GM13977 (cell line): ENCODE data around the gene ARX.

Experiments used
- DNase-seq: peaks from one replicate; pipeline ENCODE4 v3.0.0; 2012; ENCODE audit warnings: low spot score
- in situ Hi-C: fragments of 300-500 bp; cut with MboI; formaldehyde crosslinking; loops from one replicate; pipeline ENCODE4 v1.12.0; 2022; ENCODE audit warnings: low sequenced_read_pairs, low pct_unique_long_range_greater_than_20kb, mixed read lengths, inconsistent platforms; ENCODE audit not compliant: unreplicated experiment
- TF ChIP-seq, protein P1 (sequence below): IDR thresholded peaks from 2 replicates; pipeline ENCODE4 v1.5.1; 2012; ENCODE audit warnings: mild to moderate bottlenecking, control low read depth; ENCODE audit not compliant: insufficient read depth; ENCODE audit errors: extremely low read depth, missing control alignments

ARX gene

DNA sequence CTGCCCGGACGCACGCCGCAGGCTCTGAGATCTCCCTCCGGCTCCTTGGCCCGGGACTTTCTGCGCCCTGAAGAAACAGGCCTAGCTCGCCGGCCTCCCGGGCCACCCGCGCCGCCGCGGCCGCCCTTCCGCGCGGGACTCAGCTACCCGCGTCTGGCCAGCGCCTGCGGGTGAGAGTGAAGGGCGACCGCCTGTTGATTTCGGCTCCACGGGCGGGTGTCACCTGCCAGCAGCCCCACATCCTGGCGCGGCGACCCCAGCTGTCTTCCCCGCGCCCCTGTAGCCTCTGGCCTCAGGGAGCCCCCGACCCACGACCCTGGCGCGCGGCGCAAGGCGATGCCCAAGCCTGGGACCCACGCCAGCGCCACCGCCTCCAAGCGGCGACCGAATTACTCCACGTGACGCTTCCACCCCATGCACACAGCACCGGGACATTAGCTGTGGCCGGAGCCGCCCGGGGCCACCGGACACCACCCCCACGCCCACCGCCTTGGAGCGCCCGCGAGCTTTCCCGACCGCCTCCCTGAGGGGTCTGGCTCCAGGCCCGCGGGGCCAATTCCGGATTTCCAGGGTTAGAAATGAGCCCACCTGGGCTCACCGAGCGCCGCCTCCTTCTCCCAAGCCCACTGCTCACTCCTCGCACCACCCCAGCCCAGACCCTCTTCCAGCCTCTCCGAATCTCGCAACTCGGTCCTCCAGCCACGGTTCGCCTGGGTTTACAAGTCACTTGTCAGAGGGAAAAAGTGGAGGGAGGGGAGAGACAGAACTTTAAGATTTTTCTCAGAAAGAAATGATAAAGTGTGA lies 10.2 kb downstream of the ARX start:
- in situ Hi-C loops = no loop called here
- no peak for DNase-seq
- TF ChIP-seq, protein P1, sequence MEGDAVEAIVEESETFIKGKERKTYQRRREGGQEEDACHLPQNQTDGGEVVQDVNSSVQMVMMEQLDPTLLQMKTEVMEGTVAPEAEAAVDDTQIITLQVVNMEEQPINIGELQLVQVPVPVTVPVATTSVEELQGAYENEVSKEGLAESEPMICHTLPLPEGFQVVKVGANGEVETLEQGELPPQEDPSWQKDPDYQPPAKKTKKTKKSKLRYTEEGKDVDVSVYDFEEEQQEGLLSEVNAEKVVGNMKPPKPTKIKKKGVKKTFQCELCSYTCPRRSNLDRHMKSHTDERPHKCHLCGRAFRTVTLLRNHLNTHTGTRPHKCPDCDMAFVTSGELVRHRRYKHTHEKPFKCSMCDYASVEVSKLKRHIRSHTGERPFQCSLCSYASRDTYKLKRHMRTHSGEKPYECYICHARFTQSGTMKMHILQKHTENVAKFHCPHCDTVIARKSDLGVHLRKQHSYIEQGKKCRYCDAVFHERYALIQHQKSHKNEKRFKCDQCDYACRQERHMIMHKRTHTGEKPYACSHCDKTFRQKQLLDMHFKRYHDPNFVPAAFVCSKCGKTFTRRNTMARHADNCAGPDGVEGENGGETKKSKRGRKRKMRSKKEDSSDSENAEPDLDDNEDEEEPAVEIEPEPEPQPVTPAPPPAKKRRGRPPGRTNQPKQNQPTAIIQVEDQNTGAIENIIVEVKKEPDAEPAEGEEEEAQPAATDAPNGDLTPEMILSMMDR = no peak

DNA sequence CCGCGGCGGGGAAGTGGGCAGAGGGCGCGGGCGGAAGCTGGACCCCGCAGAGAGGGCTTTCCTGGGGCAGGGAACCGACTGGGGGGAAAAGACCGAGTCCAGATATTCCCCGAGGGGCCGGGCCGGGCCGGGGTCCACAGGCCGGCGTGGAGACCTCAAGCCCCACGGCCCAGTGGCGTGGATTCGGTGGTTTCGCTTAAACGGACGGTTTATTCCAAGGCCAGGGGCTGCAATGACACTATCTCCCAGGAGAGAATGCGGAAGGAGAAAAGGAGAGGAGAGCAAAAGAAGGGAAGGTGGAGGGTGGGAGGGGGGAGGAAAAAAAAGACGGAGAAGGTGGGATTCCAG lies 10.8 kb downstream of the ARX start:
- DNase-seq = no peak
- TF ChIP-seq, protein P1 = no peak
- in situ Hi-C loops = no loop called here

DNA sequence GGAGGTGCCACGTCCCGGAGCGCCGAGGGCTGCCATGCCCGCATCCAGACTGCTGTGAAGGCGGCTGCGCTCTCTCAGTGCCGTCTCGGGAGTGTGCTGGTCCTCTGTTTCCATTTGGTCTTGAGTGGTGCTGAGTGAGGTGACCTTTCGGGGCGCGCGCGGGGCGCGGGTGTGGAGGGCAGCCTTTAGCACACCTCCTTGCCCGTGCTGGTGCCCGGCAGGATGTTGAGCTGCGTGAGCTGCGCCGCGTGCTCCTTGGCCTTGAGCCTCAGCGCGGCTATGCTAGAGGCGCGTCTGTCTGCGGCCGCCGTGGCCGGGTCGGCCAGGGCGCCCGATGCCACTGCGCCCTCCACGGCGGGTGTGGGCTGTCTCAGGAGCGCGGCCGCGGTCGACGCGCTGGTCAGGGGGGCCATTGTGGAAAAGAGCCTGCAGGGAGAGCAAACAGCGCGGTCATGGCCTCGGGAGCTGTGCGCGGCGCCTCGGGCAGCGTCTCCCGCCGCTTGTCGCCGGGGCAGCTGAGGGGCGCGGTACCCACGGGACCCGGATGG lies 11.2 kb downstream of the ARX start:
- no peak for DNase-seq
- TF ChIP-seq, protein P1 = no peak
- in situ Hi-C loops = no loop called here

DNA sequence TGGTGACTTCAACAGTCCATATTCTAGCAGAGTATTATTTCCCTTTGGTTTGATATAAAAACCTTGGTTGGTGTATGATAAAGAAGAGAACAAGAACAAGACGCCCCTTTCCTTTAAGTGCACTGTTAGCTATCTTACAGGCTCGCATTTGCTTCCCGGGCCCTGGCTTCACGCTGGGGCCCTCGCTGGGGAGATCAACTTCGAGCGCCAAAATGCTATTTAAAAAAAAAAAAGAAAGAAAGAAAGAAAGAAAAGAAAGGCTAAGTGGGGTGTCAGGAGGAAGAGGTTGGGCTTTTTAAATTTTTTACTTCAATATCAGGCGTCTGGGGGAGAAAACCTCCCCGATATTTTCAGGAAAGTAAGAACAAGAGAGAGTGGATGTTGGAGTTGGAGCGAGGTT lies 11.7 kb downstream of the ARX start:
- in situ Hi-C loops = no loop called here
- TF ChIP-seq, protein P1 = no peak
- no peak for DNase-seq

DNA sequence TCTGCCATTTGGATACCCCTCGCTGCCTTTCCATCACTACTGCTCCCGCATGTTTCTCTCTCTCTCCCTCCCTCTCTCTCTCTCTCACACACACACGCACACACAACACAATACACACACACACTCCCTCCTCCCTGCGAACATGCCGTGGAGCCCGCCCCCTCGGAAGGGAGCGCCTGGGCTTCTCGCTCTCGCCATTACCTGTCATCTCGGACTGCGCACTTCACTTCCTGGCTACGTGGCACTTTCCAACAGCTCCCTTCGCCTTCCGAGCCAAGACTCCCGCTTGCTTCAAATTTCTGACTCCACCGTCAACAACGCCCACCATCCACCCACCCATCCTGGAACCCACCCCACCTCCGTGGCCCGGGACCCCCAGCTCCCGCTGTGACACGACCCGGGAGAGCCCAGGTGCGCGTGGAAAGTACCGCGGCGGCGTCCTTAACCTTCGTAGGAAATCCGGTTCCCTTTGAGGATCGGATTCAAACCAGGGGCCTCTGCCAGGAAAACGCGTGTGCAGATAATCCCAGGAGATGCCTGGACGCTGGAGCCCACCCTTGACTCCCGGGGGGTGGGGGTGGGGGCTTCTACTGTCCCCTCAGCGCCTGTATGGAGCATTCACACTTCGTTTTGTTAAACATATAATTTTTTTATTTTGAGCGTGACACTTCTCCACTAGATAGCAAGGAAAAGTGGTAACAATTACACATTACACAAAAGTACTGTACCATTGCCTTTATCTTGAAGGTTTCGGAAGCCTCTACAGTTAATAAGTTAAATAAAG lies 12.5 kb downstream of the ARX start:
- no peak for DNase-seq
- TF ChIP-seq, protein P1 = no peak
- in situ Hi-C loops = no loop called here

DNA sequence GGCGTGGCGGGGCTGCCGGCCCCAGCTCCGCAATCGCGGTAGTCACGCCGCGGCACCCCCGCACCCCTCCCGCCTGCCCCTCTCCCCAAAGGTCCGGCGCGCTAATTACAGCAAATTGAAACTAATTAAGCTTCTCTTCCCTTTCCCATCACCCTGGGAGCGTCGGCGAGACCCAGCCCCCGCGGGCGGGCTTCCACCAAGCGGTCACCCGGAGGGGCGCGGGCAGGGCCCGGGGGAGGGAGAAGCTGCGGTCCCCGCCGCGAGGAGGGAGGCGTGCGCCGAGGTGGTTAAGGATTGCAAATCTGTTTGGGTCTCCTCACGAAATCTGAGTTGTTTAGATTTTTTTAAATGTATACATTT lies 13.1 kb downstream of the ARX start:
- in situ Hi-C loops = no loop called here
- no peak for DNase-seq
- TF ChIP-seq, protein P1 = no peak
